Spleen (tissue), 11 donors: ENCODE results near the gene ENC1. TPM values are rescaled to one million over a fixed set of nuclear protein-coding genes. Genes with fewer than 3 reads are reported as not detected.

Experiments
- DNase-seq: peaks from one replicate; pipeline ENCODE4 v3.0.0-alpha.2; 2020
- H3K27ac ChIP-seq, 8 donors: fragments of 200-600 bp; sonication (generic) in 7 of 8; 1 replicate in 4 of 8; 2 replicates in 4 of 8; pipeline versions ENCODE4 v1.5.0 to v1.8.0; 2016 to 2021; ENCODE audit warnings: inconsistent platforms in 4 of 8, mild to moderate bottlenecking in 4 of 8, moderate library complexity in 1 of 8
- H3K27me3 ChIP-seq, 7 donors: fragments of 200-600 bp; sonication (generic) in 6 of 7; replicated peaks in 1 of 7; 1 replicate in 4 of 7; 2 replicates in 3 of 7; pipeline versions ENCODE4 v1.5.0 to v1.8.0; 2016 to 2021; ENCODE audit warnings: inconsistent platforms in 3 of 7, mild to moderate bottlenecking in 1 of 7
- H3K36me3 ChIP-seq, 6 donors: fragments of 200-600 bp; sonication (generic) in 5 of 6; 1 replicate in 4 of 6; 2 replicates in 2 of 6; pipeline versions ENCODE4 v1.5.0 to v1.8.0; 2016 to 2021; ENCODE audit warnings: inconsistent platforms in 2 of 6
- H3K4me1 ChIP-seq, 6 donors: fragments of 200-600 bp; sonication (generic) in 5 of 6; 1 replicate in 3 of 6; 2 replicates in 3 of 6; pipeline versions ENCODE4 v1.5.0 to v1.8.0; 2016 to 2021; ENCODE audit warnings: inconsistent platforms in 3 of 6
- H3K4me3 ChIP-seq, 8 donors: fragments of 200-600 bp; sonication (generic) in 7 of 8; 1 replicate in 4 of 8; 2 replicates in 4 of 8; pipeline versions ENCODE4 v1.5.0 to v1.8.0; 2016 to 2021; ENCODE audit warnings: inconsistent platforms in 4 of 8, mild to moderate bottlenecking in 4 of 8, moderate library complexity in 2 of 8
- H3K9me3 ChIP-seq, 8 donors: fragments of 200-600 bp; sonication (generic) in 7 of 8; 1 replicate in 4 of 8; 2 replicates in 4 of 8; pipeline versions ENCODE4 v1.5.0 to v1.8.0; 2016 to 2021; ENCODE audit warnings: inconsistent platforms in 4 of 8
- POLR2A ChIP-seq, 3 donors: fragments of 450-650 bp; IDR thresholded peaks; one replicate each; pipeline ENCODE4 v1.5.1; 2017; ENCODE audit warnings: antibody characterized with exemption in 3 of 3, mild to moderate bottlenecking in 1 of 3
- POLR2AphosphoS5 ChIP-seq, 3 donors: sonication (generic); formaldehyde crosslinking; IDR thresholded peaks; one replicate each; pipeline ENCODE4 v1.5.1; 2017; ENCODE audit warnings: antibody characterized with exemption in 3 of 3
- WGBS, 5 donors: extraction: QIAGEN DNeasy Blood & Tissue Kit in 3 of 5; methylation state at CpG; one replicate each; pipeline versions ENCODE4 v1.1.5 to v1.1.7; 2013 to 2018; 5-methylcytosine and 5-hydroxymethylcytosine counted together
- intact Hi-C: fragments of 100-400 bp; cut with DNase I; formaldehyde crosslinking; loops from one replicate; pipeline ENCODE4 v1.15.0; 2023; ENCODE audit warnings: low total_unique reads
- polyA plus RNA-seq, 3 donors: library from polyadenylated mRNA; stranded (reverse); fragments of 200-250 nt; gene quantifications; one replicate each; pipeline ENCODE4 v1.2.1, GENCODE V29; 2013
- total RNA-seq, 7 donors: library from RNA; depleted of rRNA in 3 of 7; stranded (reverse); fragments of >200 nt in 3 of 7; fragmentation: NEBNext Ultra II Directional in 4 of 7; extraction: Animal tissue kit (Norgen Biotek cat#: 25700) in 4 of 7; gene quantifications; one replicate each; pipeline versions ENCODE4 v1.1.0 to v1.2.1, GENCODE V29; 2016 to 2021
- TF ChIP-seq, protein P1 (sequence below), 11 experiments: fragments of 200-600 bp in 7 of 11; fragments of 450-650 bp in 4 of 11; sonication (generic) in 4 of 11; IDR thresholded peaks in 8 of 11; conservative IDR thresholded peaks in 3 of 11; 1 replicate in 7 of 11; 2 replicates in 4 of 11; pipeline versions ENCODE4 v1.4.0 to v1.8.0; 2016 to 2021; ENCODE audit warnings: antibody characterized with exemption in 11 of 11, inconsistent platforms in 4 of 11, mild to moderate bottlenecking in 1 of 11
- donor health status: healthy with polysubstance abuse.
- donor health status: DM: no; HTN: no; CAD: no; lungs with moderate emphysema.
- donor health status: DM: no; HTN: no; CAD: no.
- donor health status: Bipolar disorder and iron deficiency.
- donor health status: healthy.
- donor health status: DM: no; HTN: no; CAD: no.
- donor health status: DM: yes; HTN: yes; CAD: no.

The ENC1 gene
- total and polyA plus RNA-seq, 10 donors: 3.8 to 19.5 (median 11.2) TPM

GRCh38 chr5:74630453-74631066, 10.0 kb downstream of the ENC1 start:
- H3K9me3 ChIP-seq: no peaks in the 10 kb centered on the region
- peaks cover 0 to 65% (median 11%) of the 10 kb centered on the region in 6 donors for H3K36me3 ChIP-seq
- H3K27ac ChIP-seq: peak overlapping the region in 5 of 8 donors; percentile 72 to 88 (median 77)
- intact Hi-C loops: loop anchor here (10.0 kb wide), 1 partner anchor 56 kb away; no protein-coding TSS in a partner anchor
- no peak overlapping the region for H3K4me3 ChIP-seq
- no peak for DNase-seq
- H3K27me3 ChIP-seq: no peaks in the 10 kb centered on the region
- peaks cover 21 to 49% (median 31%) of the 10 kb centered on the region in 6 donors for H3K4me1 ChIP-seq
- WGBS, 5 donors: 61 to 79% (median 66%) methylated on average over 7 of the region's 7 CpGs
- TF ChIP-seq POLR2A (IDR thresholded peaks at IDR 0.05) (no peak), POLR2AphosphoS5 (IDR thresholded peaks at IDR 0.05) (peak in 1 of 3 donors; percentile 18)
- TF ChIP-seq, protein P1, sequence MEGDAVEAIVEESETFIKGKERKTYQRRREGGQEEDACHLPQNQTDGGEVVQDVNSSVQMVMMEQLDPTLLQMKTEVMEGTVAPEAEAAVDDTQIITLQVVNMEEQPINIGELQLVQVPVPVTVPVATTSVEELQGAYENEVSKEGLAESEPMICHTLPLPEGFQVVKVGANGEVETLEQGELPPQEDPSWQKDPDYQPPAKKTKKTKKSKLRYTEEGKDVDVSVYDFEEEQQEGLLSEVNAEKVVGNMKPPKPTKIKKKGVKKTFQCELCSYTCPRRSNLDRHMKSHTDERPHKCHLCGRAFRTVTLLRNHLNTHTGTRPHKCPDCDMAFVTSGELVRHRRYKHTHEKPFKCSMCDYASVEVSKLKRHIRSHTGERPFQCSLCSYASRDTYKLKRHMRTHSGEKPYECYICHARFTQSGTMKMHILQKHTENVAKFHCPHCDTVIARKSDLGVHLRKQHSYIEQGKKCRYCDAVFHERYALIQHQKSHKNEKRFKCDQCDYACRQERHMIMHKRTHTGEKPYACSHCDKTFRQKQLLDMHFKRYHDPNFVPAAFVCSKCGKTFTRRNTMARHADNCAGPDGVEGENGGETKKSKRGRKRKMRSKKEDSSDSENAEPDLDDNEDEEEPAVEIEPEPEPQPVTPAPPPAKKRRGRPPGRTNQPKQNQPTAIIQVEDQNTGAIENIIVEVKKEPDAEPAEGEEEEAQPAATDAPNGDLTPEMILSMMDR (IDR thresholded peaks at IDR 0.05 in 8 of 11, conservative IDR thresholded peaks at IDR 0.05 in 3 of 11): no peak

DNA sequence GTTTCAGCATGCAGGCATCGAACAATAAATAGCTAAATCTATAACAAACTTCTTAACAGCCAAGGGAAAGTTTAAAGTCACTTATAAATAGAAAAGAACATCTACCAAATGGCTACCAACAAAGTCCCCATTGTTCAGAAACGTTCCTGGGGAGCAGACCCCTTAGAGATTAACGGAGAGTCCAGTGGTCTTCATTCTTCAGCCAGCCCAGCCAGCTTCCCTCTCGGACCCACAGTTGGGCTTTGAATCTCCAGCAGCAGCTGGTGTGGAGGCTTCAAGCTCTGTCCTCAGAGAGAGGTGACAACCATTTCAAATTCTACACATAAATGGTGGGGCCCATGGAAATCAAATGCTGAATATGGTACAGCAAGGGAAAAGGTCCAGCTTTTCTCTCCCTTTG, 11.2 kb downstream of the ENC1 start:
- H3K27me3 ChIP-seq: no peaks in the 10 kb centered on the region
- peaks cover 0 to 53% (median 8%) of the 10 kb centered on the region in 6 donors for H3K36me3 ChIP-seq
- H3K27ac ChIP-seq: peak overlapping the region in 1 of 8 donors; percentile 19
- peaks cover 21 to 43% (median 31%) of the 10 kb centered on the region in 6 donors for H3K4me1 ChIP-seq
- no peak for DNase-seq
- intact Hi-C loops: no loop called here
- no peaks in the 10 kb centered on the region for H3K9me3 ChIP-seq
- 83 to 94% (median 92%) methylated on average over 4 of the region's 4 CpGs for WGBS, 5 donors
- TF ChIP-seq POLR2A (IDR thresholded peaks at IDR 0.05) (no peak), POLR2AphosphoS5 (IDR thresholded peaks at IDR 0.05) (no peak)
- TF ChIP-seq, protein P1 (IDR thresholded peaks at IDR 0.05 in 8 of 11, conservative IDR thresholded peaks at IDR 0.05 in 3 of 11): no peak
- no peak overlapping the region for H3K4me3 ChIP-seq

- Histone ChIP-seq H3K4me1 (peaks cover 21 to 36% (median 29%) of the 10 kb centered on the region in 6 donors), H3K36me3 (peaks cover 0 to 43% (median 5%) of the 10 kb centered on the region in 6 donors), H3K9me3 (peaks cover 0 to 4% (median 0%) of the 10 kb centered on the region in 8 donors), H3K27ac (no peak overlapping the region), H3K27me3 (no peaks in the 10 kb centered on the region), H3K4me3 (no peak overlapping the region)
- intact Hi-C loops: no loop called here
- TF ChIP-seq, protein P1 (IDR thresholded peaks at IDR 0.05 in 8 of 11, conservative IDR thresholded peaks at IDR 0.05 in 3 of 11): no peak
- TF ChIP-seq POLR2AphosphoS5 (IDR thresholded peaks at IDR 0.05) (no peak), POLR2A (IDR thresholded peaks at IDR 0.05) (no peak)
- DNase-seq: no peak
- WGBS, 5 donors: 76 to 85% (median 81%) methylated on average over 6 of the region's 6 CpGs
Observed at GRCh38 chr5:74628359-74628758, 12.2 kb downstream of the ENC1 start.

DNA sequence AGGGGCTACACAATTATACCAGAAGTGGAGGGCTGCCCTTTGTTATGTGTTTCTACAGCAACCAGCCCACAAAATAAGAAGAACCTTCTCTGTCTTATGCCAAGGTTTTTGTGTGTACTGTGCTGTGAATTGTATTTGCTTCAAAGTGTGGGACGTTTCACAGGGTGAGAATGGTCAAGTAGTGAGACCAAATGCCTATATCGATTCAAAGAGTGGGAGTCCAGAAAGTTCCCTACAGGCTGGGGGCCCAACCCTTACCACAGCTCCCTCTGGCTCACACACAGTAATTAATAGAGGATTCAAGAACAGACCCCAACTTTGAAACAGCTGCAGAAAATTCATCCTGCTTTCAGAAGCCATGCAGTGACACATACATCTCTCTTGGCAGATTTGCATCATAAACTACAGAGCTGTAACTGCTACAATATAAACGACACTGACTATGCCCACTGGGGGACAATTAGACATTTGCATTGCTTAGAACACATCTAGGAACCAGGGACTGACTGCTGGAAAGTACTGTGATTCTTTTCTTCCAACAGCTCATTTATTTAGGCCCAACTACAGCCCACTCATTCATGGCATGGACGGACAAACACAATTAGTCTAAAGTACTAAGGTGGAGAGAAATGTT, 12.8 kb downstream of the ENC1 start:
- TF ChIP-seq POLR2A (IDR thresholded peaks at IDR 0.05) (no peak), POLR2AphosphoS5 (IDR thresholded peaks at IDR 0.05) (no peak)
- TF ChIP-seq, protein P1 (IDR thresholded peaks at IDR 0.05 in 8 of 11, conservative IDR thresholded peaks at IDR 0.05 in 3 of 11): no peak
- no peak for DNase-seq
- peaks cover 0 to 37% (median 4%) of the 10 kb centered on the region in 6 donors for H3K36me3 ChIP-seq
- peaks cover 15 to 30% (median 26%) of the 10 kb centered on the region in 6 donors for H3K4me1 ChIP-seq
- intact Hi-C loops: no loop called here
- no peak overlapping the region for H3K27ac ChIP-seq
- peaks cover 0 to 4% (median 0%) of the 10 kb centered on the region in 8 donors for H3K9me3 ChIP-seq
- no peaks in the 10 kb centered on the region for H3K27me3 ChIP-seq
- 65 to 88% (median 78%) methylated on average over 4 of the region's 4 CpGs for WGBS, 5 donors
- no peak overlapping the region for H3K4me3 ChIP-seq
